HG03039 (cell line): Measurements from ENCODE around the gene RHOBTB3.

Experiments used
- ATAC-seq: cut with Tn5 transposase; IDR thresholded peaks from one replicate; pipeline ENCODE4 v1.9.1; 2021; ENCODE audit warnings: mild to moderate bottlenecking, moderate library complexity; ENCODE audit not compliant: unreplicated experiment

The RHOBTB3 gene

GRCh38 chr5:95730011-95730700 is 980 bp upstream of the RHOBTB3 start:
- ATAC-seq: no peak

DNA sequence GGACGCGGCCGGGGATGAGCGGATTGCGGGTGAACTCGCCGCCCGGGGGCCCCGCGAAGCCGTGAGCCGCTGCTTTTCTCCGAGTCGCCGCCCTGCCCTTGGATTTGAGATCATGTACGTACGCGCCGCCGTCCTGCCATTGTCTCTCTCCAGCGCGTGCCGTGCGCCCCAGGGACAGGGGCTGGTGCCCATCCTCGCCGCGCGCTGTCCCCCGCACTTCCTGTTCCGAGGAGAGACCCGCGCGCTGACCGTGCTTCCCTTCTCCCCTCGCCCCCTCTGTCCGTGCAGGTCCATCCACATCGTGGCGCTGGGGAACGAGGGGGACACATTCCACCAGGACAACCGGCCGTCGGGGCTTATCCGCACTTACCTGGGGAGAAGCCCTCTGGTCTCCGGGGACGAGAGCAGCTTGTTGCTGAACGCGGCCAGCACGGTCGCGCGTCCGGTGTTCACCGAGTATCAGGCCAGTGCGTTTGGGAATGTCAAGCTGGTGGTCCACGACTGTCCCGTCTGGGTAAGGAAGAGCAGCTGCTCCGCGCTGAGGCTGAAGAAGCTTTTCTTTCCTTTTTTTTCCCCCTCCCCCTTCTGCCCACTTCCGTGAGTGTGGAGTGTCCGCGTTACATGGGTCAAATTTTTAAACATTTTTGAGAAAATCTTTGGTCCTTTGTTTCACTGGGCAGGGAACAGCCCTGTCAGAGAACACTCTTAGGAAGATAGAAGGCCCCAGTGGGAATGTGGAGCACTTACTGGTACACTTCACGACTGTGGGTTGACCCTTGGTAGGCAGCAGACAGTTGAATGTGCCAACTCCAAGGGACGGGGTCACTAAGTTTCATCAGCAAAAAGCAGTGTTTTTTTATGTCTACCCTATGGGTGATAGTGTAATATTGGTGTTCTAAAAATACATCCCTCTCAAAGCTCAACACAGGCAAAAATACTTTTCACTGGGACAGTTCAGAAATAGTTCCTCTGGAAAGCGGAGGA is 727 bp downstream of the RHOBTB3 start:
- peak; percentile 30 for ATAC-seq

- no peak for ATAC-seq
These were observed 2.0 kb downstream of the RHOBTB3 start for GRCh38 chr5:95733107-95733665.

GRCh38 chr5:95734187-95734586 is 3.1 kb downstream of the RHOBTB3 start:
- no peak for ATAC-seq

DNA sequence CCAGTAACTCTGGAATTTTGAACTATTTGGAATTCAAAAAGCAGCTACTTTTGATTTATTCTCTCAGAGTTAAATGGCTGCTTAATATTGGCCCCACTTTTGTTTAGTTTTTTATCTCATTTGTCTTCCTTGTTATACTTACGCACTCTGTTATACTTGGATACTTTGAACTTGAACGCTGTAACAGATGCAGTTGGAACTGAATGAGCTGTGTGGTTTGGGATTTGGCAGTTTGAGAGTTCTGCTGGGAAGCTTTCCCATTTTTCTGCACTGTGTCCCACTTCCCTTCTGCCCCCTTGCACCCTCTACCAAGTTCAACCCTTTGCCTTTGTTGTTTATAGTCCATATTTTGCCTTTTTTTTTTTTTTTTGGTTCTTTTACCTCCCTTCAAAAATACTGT is 3.8 kb downstream of the RHOBTB3 start:
- no peak for ATAC-seq

- ATAC-seq: no peak
These were observed 4.3 kb downstream of the RHOBTB3 start for GRCh38 chr5:95735406-95735805.

DNA sequence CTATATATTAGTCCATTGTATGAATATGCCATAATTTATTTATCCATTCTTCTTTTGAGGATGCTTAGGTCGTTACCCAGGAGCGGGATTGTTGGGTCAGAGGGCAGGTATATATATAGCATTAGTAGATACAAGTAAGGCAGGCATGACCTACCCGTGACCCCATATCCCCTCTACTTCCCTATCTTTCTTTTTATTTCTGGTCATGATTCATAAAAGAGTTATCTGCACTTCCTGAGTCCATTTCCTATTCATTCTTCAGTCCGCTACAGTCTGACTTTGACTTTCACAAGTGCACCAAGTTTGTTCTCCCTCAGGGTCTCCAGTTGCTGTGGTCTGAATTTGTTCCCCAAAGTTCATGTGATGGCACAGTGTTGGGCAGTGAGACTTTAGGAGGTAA is 6.9 kb downstream of the RHOBTB3 start:
- ATAC-seq: no peak

DNA sequence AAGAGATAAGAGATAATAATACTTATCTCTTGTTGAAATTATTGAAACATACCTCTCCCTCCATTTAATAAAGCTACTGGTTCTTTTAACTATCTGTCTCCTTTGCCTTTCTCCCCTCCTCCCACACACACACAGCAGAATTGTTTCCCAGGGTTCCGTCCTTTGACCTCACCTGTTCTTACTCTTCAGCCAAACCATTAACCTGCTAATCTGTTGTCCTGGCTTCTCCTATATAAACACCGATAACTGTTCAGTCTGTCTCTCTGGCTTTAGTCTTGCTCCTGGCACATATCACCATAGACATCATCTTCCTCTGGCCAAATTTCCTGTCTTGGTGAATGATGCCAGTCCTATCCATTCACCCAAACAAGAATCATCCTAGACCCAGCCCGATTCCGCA is 7.7 kb downstream of the RHOBTB3 start:
- ATAC-seq: no peak

DNA sequence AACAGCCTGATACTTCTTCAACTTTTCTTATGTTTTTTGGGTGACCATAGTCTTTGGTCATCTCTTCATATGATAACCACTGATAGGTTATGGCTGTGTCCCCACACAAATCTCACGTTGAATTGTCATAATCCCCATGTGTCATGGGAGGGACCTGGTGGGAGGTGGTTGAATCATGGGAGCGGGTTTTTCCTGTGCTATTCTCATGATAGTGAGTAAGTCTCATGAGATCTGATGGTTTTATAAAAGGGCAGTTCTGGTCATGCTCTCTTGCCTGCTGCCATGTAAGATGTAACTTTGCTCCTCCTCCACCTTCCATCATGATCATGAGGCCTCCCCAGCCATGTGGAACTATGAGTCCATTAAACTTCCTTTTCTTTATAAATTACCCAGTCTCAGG is 8.7 kb downstream of the RHOBTB3 start:
- ATAC-seq: no peak

- no peak for ATAC-seq
These were observed 10.3 kb downstream of the RHOBTB3 start for GRCh38 chr5:95741458-95741857.

DNA sequence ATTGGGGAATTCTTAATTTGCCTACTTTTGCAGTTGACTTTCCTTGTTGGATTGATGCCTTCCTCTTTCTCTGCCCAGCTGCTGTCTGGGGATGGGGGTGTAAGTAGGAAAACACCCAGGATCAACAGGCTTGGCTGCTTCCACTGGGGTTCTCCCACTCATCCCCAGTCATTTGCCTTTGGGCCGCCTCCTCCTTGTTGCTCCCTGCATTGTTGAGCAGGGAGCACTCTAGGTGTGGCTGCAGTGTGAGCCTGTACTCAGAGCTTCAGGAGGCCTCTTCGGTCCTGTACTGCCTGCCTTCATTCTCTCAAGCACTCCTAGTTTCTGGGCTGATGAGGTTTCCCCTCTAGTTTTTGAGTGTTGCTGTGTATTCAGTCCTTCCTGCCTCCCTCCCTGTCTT is 12.1 kb downstream of the RHOBTB3 start:
- ATAC-seq: no peak

DNA sequence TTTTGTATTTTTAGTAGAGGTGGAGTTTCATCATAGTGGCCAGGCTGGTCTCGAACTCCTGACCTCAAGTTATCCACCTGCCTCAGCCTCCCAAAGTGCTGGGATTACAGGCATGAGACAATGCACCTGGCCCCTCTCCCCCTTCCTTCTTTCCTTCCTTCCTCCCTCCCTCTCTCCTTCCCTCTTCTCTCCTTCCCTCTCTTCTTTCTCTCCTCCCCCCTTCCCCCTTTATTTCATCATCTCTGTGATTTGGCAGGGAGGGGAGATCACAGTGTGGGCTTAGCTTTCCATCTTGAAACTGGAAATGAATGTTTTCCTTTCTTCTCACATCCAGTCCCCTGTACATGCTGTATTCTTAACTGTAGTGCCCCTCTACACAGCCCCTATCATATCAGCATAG is 12.7 kb downstream of the RHOBTB3 start:
- no peak for ATAC-seq

DNA sequence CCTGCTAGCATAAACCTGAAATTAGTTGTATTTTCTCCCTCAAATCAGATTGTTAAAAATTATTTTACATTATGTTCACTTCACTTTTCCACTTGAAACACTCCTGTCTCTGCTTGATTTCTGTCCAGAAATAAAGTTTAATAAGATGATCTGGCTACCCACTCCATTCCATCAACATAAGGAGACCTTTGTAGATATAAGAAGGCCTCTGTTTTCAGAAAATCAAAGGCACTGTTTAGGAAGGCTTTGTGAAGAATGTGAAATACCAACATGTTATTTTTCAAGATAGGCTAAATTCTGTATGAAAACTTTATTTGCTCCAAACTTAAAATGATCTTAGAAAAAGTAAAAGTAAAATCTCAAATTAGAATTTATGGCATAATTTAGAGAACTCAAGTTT is 15.1 kb downstream of the RHOBTB3 start:
- no peak for ATAC-seq

DNA sequence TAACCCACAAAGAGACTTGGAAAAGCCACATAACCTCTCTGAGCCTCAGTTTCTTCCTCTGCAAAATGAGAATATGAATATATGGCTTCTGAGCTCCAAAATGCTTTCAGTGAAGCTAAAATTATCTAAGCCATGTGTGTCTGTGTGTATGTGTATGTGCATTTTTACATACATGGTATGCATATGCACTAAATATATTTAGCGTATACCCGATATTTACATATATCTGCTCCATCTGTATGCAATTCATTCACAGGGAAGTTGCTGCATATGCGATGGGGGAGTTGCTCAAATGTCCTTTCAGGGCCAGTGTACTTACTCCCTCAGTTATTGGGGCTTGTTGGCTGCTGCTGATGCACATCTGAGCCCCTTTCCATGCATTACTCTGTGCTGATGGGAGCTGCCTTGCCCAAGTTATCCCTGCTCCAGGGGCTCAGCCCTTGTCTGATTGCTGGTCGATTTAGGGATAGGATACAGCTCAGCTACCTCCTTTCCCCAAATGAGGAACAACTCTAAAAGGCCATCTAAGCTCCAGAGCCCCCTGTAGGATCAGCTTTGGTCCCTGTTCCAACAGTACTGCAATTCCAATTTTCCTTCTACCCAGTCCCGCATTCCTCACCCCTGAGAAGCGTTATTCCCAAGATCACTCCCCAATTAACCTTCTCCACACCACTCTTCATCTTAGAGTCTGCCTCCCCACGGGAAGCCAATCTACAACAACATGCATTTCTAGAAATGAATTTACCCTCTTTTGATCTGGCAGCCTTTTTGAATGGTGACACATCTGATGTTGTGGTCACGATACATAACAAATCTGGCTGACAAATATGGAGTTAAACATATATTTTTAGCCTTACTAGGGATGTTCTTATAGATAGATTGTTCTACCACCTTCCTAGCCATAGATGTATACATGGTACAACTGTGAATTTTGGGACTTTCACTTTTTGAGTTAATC is 15.9 kb downstream of the RHOBTB3 start:
- ATAC-seq: no peak

DNA sequence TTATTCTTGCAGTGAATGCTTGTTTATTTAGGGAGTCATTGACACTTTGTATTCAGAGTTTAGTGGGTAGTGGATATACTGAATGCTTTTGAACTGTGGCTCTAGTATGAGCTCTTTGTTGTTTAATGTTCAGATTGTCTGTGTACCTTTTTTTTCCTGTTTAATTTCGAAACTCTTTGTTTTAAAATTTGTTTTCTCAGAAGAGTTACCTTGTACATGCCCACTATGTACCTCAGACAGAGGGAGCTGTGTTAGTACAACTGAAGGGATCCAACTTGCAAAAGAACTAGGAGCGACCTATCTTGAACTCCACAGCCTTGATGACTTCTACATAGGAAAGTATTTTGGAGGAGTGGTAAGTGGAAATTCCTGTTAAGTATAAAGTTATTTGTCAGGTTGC is 17.0 kb downstream of the RHOBTB3 start:
- ATAC-seq: no peak

GRCh38 chr5:95754545-95754944 is 23.4 kb downstream of the RHOBTB3 start:
- ATAC-seq: no peak

GRCh38 chr5:95759005-95759404 is 27.9 kb downstream of the RHOBTB3 start:
- no peak for ATAC-seq

DNA sequence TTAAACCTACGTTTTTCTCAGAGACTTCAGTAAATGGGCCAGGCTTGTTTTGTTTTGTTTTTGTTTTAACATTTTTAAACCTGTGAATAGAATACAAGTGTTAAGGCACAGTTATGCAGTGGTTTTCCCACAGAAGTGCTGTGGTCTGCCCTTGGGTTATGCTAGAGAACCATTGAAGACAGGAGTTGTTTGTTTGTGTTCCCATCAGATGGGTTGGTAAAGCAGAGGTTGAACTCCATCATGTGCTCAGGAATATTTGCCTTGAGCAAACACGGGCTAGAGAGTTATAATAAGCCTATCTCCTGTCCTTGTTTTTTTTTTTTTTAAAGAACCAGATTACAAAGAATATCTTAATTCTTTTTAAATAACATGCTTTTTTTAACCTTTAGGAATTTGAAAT is 28.5 kb downstream of the RHOBTB3 start:
- no peak for ATAC-seq

GRCh38 chr5:95760273-95761191 is 29.4 kb downstream of the RHOBTB3 start:
- ATAC-seq: peak; percentile 80
